Breast epithelium (tissue), 3 donors: ENCODE results near the gene MAP3K12.

Source experiments
- CTCF ChIP-seq, 3 donors: fragments of 450-650 bp; IDR thresholded peaks; one replicate each; pipeline ENCODE4 v1.5.1; 2016 to 2017; ENCODE audit warnings: antibody characterized with exemption in 3 of 3, mild to moderate bottlenecking in 3 of 3, moderate library complexity in 3 of 3
- POLR2AphosphoS5 ChIP-seq, 3 donors: sonication (generic); formaldehyde crosslinking; IDR thresholded peaks; one replicate each; pipeline ENCODE4 v1.6.1; 2017; ENCODE audit warnings: antibody characterized with exemption in 3 of 3

GRCh38 chr12:53505086-53505485, 5.8 kb upstream of the MAP3K12 start:
- TF ChIP-seq CTCF (IDR thresholded peaks at IDR 0.05) (no peak), POLR2AphosphoS5 (IDR thresholded peaks at IDR 0.05) (no peak)
